ENCODE measurements around the gene KCTD8.

Gene KCTD8

GRCh38 chr4:44342800-44343199 lies 105.8 kb downstream of the KCTD8 start:
- in situ Hi-C loops (cut with MboI; ENCODE audit: low sequenced_read_pairs, unreplicated experiment), result no loop called here
- DNase-seq (ENCODE audit: low spot score), result no peak
- no peak for TF ChIP-seq CTCF (IDR thresholded peaks at IDR 0.05; ENCODE audit: borderline replicate concordance, control extremely low read depth, extremely low read depth, insufficient read depth, missing control alignments)

- TF ChIP-seq CTCF (IDR thresholded peaks at IDR 0.05; ENCODE audit: borderline replicate concordance, control extremely low read depth, extremely low read depth, insufficient read depth, missing control alignments), result no peak
- in situ Hi-C loops (cut with MboI; ENCODE audit: low sequenced_read_pairs, unreplicated experiment), result no loop called here
- no peak for DNase-seq (ENCODE audit: low spot score)
These were observed 121.9 kb downstream of the KCTD8 start for GRCh38 chr4:44326741-44327140.

- in situ Hi-C loops (cut with MboI; ENCODE audit: low sequenced_read_pairs, unreplicated experiment), result no loop called here
- TF ChIP-seq CTCF (IDR thresholded peaks at IDR 0.05; ENCODE audit: borderline replicate concordance, control extremely low read depth, extremely low read depth, insufficient read depth, missing control alignments), result no peak
- DNase-seq (ENCODE audit: low spot score), result no peak
These were observed 127.8 kb downstream of the KCTD8 start for GRCh38 chr4:44320833-44321232.

GRCh38 chr4:44319129-44319528 lies 129.5 kb downstream of the KCTD8 start:
- no peak for TF ChIP-seq CTCF (IDR thresholded peaks at IDR 0.05; ENCODE audit: borderline replicate concordance, control extremely low read depth, extremely low read depth, insufficient read depth, missing control alignments)
- in situ Hi-C loops (cut with MboI; ENCODE audit: low sequenced_read_pairs, unreplicated experiment), result no loop called here
- DNase-seq (ENCODE audit: low spot score), result no peak

GRCh38 chr4:44313702-44314101 lies 134.9 kb downstream of the KCTD8 start:
- TF ChIP-seq CTCF (IDR thresholded peaks at IDR 0.05; ENCODE audit: borderline replicate concordance, control extremely low read depth, extremely low read depth, insufficient read depth, missing control alignments), result no peak
- in situ Hi-C loops (cut with MboI; ENCODE audit: low sequenced_read_pairs, unreplicated experiment), result no loop called here
- no peak for DNase-seq (ENCODE audit: low spot score)

- in situ Hi-C loops (cut with MboI; ENCODE audit: low sequenced_read_pairs, unreplicated experiment), result no loop called here
- no peak for TF ChIP-seq CTCF (IDR thresholded peaks at IDR 0.05; ENCODE audit: borderline replicate concordance, control extremely low read depth, extremely low read depth, insufficient read depth, missing control alignments)
- DNase-seq (ENCODE audit: low spot score), result no peak
These were observed 161.1 kb downstream of the KCTD8 start for GRCh38 chr4:44287505-44287904.

- no peak for DNase-seq (ENCODE audit: low spot score)
- in situ Hi-C loops (cut with MboI; ENCODE audit: low sequenced_read_pairs, unreplicated experiment), result no loop called here
- TF ChIP-seq CTCF (IDR thresholded peaks at IDR 0.05; ENCODE audit: borderline replicate concordance, control extremely low read depth, extremely low read depth, insufficient read depth, missing control alignments), result no peak
These were observed 169.1 kb downstream of the KCTD8 start for GRCh38 chr4:44279469-44279868.

Measured in GM13976 (cell line).